ENCODE measurements around the gene ABHD15.

DNA sequence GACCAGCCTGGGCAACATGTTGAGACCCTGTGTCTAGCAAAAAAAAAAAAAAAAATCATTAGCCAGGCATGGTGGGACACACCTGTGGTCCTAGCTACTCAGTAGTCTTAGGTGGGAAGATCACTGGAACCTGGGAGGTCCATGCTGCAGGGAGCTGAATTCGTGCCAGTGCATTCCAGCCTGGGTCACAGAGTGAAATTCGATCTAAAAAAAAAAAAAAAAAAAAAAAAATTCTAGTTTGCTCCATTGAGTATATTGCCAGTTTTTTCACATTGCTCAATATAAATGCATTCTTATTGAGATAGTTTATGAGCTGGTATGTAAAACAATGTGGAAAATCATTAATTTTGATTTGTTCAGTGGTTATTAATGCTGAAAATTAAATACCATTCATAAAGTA is 52.0 kb downstream of the ABHD15 start:
- TF ChIP-seq GATA2 (IDR thresholded peaks at IDR 0.05; ENCODE audit: low read depth, low read length): no peak
- TF ChIP-seq GATA3 (IDR thresholded peaks at IDR 0.05; ENCODE audit: low read depth, low read length): no peak
